KOPT-K1 (cell line): Measurements from ENCODE around the gene OR52K2.
"Not testable (repeated sequence)": the region's sequence is repeated elsewhere in the genome, so short reads cannot be mapped to it uniquely, and the experiment has no call there.

ENCODE experiments used
- H3K27ac ChIP-seq: fragments of 200-600 bp; sonication (generic); 2 replicates; pipeline ENCODE4 v1.5.1; 2016; ENCODE audit warnings: antibody characterized with exemption, mild to moderate bottlenecking, low read depth, low read length; ENCODE audit not compliant: poor library complexity, severe bottlenecking
- H3K36me3 ChIP-seq: fragments of 200-600 bp; sonication (generic); 2 replicates; pipeline ENCODE4 v1.5.1; 2017; ENCODE audit warnings: antibody characterized with exemption, mild to moderate bottlenecking, low read length, moderate library complexity; ENCODE audit not compliant: insufficient read depth
- H3K9me3 ChIP-seq: fragments of 200-600 bp; sonication (generic); 2 replicates; pipeline ENCODE4 v1.5.1; 2017; ENCODE audit warnings: antibody characterized with exemption, low read length, mild to moderate bottlenecking; ENCODE audit not compliant: insufficient read depth, poor library complexity, severe bottlenecking

Gene OR52K2

GRCh38 chr11:4448995-4449394 lies at the start of gene OR52K2:
OR52K2 (plus strand) TSS chr11:4449295; CDS start chr11:4449340, 45 bp downstream.
- H3K9me3 ChIP-seq: no peaks in the 10 kb centered on the region
- no peak within 1 kb of the TSS for H3K27ac ChIP-seq
- H3K36me3 ChIP-seq: no peaks in the 10 kb centered on the region

- H3K27ac ChIP-seq, H3K36me3 ChIP-seq, H3K9me3 ChIP-seq: not testable (repeated sequence)
Observed at GRCh38 chr11:4406206-4406605, 42.9 kb upstream of the OR52K2 start.

- H3K27ac ChIP-seq: no peak overlapping the region
- no peaks in the 10 kb centered on the region for H3K9me3 ChIP-seq
- no peaks in the 10 kb centered on the region for H3K36me3 ChIP-seq
Observed at GRCh38 chr11:4416306-4416705, 32.8 kb upstream of the OR52K2 start.

GRCh38 chr11:4416816-4417215 lies 32.3 kb upstream of the OR52K2 start:
- Histone ChIP-seq H3K36me3 (no peaks in the 10 kb centered on the region), H3K9me3 (no peaks in the 10 kb centered on the region), H3K27ac (no peak overlapping the region)

GRCh38 chr11:4418403-4418802 lies 30.7 kb upstream of the OR52K2 start:
- H3K27ac ChIP-seq: no peak overlapping the region
- no peaks in the 10 kb centered on the region for H3K36me3 ChIP-seq
- H3K9me3 ChIP-seq: no peaks in the 10 kb centered on the region

GRCh38 chr11:4430051-4430450 lies 19.0 kb upstream of the OR52K2 start:
- H3K27ac ChIP-seq: no peak overlapping the region
- H3K9me3 ChIP-seq: no peaks in the 10 kb centered on the region
- H3K36me3 ChIP-seq: no peaks in the 10 kb centered on the region

GRCh38 chr11:4433856-4434255 lies 15.2 kb upstream of the OR52K2 start:
- Histone ChIP-seq H3K27ac (no peak overlapping the region), H3K9me3 (no peaks in the 10 kb centered on the region), H3K36me3 (no peaks in the 10 kb centered on the region)

GRCh38 chr11:4436411-4436810 lies 12.7 kb upstream of the OR52K2 start:
- no peaks in the 10 kb centered on the region for H3K36me3 ChIP-seq
- no peak overlapping the region for H3K27ac ChIP-seq
- H3K9me3 ChIP-seq: no peaks in the 10 kb centered on the region

GRCh38 chr11:4441515-4441914 lies 7.6 kb upstream of the OR52K2 start:
- Histone ChIP-seq H3K9me3 (no peaks in the 10 kb centered on the region), H3K27ac (no peak overlapping the region), H3K36me3 (no peaks in the 10 kb centered on the region)

GRCh38 chr11:4443232-4443891 lies 5.7 kb upstream of the OR52K2 start:
- Histone ChIP-seq H3K27ac (no peak overlapping the region), H3K9me3 (no peaks in the 10 kb centered on the region), H3K36me3 (no peaks in the 10 kb centered on the region)

GRCh38 chr11:4453118-4453517 lies 4.0 kb downstream of the OR52K2 start:
- H3K36me3 ChIP-seq: no peaks in the 10 kb centered on the region
- H3K27ac ChIP-seq: no peak overlapping the region
- H3K9me3 ChIP-seq: no peaks in the 10 kb centered on the region

GRCh38 chr11:4454021-4454420 lies 4.9 kb downstream of the OR52K2 start:
- Histone ChIP-seq H3K9me3 (no peaks in the 10 kb centered on the region), H3K27ac (no peak overlapping the region), H3K36me3 (no peaks in the 10 kb centered on the region)

GRCh38 chr11:4455419-4455818 lies 6.3 kb downstream of the OR52K2 start:
- H3K9me3 ChIP-seq: no peaks in the 10 kb centered on the region
- no peaks in the 10 kb centered on the region for H3K36me3 ChIP-seq
- no peak overlapping the region for H3K27ac ChIP-seq

GRCh38 chr11:4459500-4459899 lies 10.4 kb downstream of the OR52K2 start:
- no peaks in the 10 kb centered on the region for H3K9me3 ChIP-seq
- H3K27ac ChIP-seq: no peak overlapping the region
- no peaks in the 10 kb centered on the region for H3K36me3 ChIP-seq

- Histone ChIP-seq H3K36me3 (no peaks in the 10 kb centered on the region), H3K9me3 (no peaks in the 10 kb centered on the region), H3K27ac (no peak overlapping the region)
Observed at GRCh38 chr11:4460151-4460550, 11.1 kb downstream of the OR52K2 start.
